Stromal cell of bone marrow (primary cell): Measurements from ENCODE around the gene GNPTG.

Experiments
- DNase-seq: peaks from one replicate; pipeline ENCODE4 v3.0.0-alpha.2; 2012; ENCODE audit warnings: low read depth

The GNPTG gene

DNA sequence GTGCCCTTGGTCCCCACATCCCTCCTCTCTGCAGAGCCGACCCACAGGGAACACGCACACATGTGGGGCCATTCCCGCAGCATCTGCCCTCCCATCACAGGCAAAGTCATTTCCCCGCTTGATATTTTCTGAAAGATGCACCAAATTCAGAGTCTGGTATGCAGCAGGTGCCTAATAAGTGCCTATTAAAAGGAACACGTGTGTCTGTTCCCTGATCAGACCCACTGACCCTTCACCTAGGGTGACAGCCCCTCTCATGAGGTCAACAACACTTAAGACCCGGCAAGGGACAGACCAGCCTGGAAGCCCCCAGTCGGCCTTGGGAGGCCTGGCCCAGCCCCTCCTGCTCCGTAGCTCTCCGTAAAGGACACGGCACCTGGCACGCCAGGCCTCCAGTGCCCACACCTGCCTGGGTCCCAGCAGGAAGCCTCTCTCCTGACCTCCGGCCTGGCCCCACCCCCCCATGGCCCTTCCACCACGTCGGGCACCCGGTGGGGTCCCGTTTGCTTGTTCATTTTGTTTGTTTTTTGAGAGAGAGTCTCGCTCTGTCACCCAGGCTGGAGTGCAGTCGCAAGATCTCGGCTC is 42.7 kb downstream of the GNPTG start:
- DNase-seq, result no peak

DNA sequence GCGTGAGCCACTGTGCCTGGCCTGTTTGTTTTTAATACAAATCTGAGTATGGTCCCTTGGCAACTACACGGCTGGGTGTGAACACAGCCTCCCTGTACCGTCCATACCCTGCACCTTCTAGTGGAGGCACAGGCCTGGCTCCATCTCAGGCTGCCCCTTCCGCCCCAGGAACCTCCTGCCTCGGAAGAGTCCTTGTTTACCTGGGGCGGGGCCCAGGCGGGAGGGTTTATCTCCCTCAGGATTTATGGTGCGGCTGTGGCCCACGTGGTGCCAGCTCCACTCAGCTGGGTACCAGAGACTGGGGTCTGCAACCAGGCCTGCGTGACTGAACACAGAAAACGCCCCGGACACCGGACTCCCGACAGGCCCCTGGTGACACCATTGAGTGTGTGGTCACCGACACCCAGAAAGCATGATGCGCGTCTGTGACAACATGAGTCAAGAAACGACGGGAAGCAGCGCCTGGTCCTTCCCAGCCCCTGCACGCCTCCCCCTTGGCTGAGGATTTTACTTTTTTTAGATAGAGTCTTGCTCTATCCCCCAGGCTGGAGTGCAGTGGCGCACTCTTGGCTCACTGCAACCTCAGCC is 43.8 kb downstream of the GNPTG start:
- no peak for DNase-seq

GRCh38 chr16:1397779-1398178 is 46.0 kb downstream of the GNPTG start:
- DNase-seq, result no peak

DNA sequence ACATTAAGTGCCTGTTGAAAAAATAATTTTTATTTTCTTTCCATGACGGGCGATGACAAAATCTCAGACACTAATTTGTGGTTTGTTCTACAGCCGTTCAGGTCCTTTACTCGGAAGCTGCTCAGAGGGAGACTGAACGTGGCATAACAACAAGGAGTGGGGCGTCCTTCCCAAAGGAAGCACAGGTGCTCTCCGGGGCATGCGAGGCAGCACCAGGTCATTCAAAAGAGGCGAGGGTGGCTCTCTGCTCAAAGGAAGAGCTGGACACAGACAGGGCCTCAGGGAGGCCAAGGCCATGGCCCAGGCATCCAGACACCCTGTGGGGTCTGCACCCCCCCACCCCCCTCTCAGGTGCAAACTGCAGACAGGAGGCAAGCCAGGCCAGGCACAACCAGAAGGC is 46.6 kb downstream of the GNPTG start:
- no peak for DNase-seq

DNA sequence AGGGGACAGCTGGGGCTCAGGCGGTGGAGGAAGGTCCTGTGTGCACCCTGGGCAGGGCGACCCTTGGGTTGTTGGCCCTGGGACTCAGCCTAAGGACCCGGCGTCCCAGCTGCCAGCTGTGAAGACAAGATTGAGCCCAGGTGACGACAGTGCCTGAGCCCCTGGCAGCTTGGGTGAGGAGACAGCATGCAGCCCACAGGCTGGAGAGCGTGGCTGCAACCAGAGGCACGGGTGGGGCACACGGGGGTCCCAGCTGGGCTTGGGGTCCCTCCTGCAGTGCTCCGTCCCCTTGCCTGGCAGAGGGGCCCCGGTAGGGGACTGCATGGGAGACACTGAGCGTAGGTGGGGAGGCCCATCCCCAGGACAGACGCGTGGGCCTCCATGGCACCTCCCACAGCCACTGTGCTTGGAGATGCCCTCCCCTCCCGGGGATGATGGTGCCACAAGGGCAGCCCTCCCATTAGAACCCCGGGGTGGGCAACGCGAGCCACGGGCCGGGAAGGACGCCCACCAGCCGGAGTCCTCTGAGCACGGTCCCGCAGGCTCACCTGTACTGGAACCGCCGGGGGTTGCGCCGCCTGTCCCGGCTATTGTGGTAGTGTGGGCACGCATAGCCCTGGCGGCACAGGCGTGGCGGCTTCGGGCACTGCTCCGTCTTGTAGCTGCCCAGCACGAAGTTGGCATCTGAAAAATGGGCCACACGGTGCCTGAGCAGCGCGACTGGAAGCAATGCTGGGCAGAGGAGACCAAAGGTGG is 47.3 kb downstream of the GNPTG start:
- DNase-seq, result no peak

GRCh38 chr16:1401061-1401757 is 49.5 kb downstream of the GNPTG start:
- DNase-seq, result no peak

DNA sequence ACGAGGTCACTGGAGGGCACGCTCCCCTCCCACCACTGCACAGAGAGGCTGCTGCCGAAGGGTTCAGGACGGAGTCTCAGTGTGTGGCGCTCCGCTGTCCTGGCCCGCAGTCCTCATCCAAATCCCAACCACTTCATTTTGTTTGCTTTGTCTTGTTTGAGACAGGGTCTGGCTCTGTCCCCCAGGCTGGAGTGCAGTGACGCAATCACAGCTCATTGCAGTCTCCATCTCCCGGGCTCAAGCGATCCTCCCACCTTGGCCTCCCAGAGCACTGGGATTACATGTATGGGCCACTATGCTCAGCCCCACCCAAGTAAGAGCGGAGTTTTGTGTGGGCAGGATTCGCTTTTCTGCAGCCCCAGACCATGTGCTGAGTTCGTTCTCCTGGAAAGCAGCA is 50.0 kb downstream of the GNPTG start:
- no peak for DNase-seq

- DNase-seq, result no peak
Observed at GRCh38 chr16:1403036-1403435, 51.3 kb downstream of the GNPTG start.

GRCh38 chr16:1403733-1404132 is 52.0 kb downstream of the GNPTG start:
- DNase-seq, result no peak

DNA sequence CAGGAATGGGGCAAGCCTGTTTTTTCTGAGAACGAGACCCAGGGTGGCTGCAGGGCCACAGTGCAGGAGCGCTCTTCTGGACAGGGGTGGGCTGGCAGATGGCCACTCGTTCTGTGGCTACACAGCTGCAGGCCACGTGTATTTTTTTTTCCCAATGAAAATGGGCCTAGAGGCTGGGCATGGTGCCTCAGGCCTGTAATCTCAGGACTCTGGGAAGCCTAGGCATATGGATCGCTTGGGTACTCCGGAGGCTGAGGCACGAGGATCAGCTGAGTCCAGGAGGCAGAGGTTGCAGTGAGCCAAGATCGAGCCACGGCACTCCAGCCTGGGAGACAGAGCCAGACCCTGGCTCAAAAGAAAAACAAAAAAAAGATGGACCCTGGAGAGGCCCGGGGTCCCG is 56.0 kb downstream of the GNPTG start:
- DNase-seq, result peak; percentile 13

DNA sequence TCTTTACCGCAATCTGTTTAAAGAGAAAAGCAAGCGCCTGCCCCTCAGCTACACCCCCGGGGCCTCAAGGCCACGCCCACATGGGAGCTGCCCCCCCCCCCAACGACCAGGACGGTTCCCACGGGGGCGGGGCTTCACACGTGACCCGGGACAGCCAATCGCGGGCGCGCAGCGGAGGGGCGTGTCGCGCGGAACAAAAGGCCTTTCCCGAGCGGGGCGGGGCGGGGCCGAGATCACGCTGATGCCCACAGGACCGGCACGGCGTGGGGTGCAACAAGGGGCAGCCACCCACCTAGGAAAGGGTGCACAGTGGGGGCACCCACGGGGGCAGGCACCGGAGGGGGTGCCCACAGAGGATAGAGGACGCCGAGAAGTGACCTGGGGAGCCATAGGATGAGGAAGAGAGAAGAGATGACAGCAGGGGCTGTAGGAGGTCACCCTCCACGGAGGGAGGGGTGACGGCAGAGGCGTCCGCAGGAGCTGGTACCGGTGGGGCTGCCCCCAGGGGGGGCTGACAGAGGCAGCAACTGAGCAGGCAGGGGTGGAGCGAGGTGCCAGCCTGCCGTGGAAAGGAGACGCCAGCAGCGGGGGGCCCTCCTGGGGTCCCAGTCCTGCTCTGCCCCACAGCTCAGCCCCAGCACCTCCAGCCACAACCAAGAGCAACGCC is 56.6 kb downstream of the GNPTG start:
- DNase-seq, result peak; percentile 71

DNA sequence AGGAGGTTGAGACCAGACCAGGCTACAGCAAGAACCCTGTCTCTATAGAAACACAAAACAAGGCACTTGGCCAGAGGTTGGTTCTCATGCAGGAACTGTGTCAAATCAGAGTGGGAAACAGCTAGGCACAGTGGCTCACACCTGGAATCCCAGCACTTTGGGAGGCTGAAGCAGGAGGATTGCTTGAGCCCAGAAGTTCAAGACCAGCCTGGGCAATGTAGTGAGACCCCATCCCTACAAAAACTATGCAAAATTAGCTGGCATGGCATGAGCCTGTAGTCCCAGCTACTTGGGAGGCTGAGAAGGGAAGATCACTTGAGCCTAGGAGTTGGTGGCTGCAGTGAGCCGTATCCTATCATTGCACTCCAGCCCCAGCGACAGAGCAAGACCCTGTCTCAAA is 61.1 kb downstream of the GNPTG start:
- DNase-seq, result no peak
